Camera-type eye (tissue), 1 donor: ENCODE measurements around the gene M1AP. TPM values are rescaled to one million over a fixed set of nuclear protein-coding genes. Genes with fewer than 3 reads are reported as not detected.

Experiments
- total RNA-seq: library from RNA; depleted of rRNA; stranded (reverse); fragments of >200 nt; gene quantifications from one replicate; pipeline ENCODE4 v1.2.3, GENCODE V29; 2014

Gene M1AP, protein sequence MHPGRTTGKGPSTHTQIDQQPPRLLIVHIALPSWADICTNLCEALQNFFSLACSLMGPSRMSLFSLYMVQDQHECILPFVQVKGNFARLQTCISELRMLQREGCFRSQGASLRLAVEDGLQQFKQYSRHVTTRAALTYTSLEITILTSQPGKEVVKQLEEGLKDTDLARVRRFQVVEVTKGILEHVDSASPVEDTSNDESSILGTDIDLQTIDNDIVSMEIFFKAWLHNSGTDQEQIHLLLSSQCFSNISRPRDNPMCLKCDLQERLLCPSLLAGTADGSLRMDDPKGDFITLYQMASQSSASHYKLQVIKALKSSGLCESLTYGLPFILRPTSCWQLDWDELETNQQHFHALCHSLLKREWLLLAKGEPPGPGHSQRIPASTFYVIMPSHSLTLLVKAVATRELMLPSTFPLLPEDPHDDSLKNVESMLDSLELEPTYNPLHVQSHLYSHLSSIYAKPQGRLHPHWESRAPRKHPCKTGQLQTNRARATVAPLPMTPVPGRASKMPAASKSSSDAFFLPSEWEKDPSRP
- total RNA-seq: 0.44 TPM

DNA sequence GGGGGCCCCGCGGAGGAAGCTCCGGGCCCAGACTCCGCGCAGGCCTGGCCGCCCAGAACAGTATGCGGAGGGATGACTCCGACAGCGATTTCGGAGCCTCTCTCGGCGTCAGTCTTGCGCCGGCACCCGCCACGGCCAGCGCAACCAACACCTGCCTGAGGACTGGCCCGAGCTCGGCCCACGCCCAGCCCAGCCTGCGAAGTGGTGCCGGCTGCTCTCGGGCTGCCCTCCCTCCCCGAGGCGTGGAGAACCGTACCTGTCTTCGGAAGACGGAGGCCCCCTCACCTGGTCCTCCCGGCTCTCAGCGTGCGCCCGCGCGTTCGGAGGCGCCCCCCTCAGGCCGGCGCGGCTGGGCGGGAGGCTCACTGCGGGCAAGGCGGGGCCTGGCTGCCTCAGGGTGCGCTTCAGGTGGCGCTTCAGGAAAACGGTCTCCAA, at the start of gene M1AP:
Gene M1AP, minus strand, starts transcription at position 322 of the 435 bp plus-strand sequence. CDS start 8,055 bp downstream, outside the sequence.

DNA sequence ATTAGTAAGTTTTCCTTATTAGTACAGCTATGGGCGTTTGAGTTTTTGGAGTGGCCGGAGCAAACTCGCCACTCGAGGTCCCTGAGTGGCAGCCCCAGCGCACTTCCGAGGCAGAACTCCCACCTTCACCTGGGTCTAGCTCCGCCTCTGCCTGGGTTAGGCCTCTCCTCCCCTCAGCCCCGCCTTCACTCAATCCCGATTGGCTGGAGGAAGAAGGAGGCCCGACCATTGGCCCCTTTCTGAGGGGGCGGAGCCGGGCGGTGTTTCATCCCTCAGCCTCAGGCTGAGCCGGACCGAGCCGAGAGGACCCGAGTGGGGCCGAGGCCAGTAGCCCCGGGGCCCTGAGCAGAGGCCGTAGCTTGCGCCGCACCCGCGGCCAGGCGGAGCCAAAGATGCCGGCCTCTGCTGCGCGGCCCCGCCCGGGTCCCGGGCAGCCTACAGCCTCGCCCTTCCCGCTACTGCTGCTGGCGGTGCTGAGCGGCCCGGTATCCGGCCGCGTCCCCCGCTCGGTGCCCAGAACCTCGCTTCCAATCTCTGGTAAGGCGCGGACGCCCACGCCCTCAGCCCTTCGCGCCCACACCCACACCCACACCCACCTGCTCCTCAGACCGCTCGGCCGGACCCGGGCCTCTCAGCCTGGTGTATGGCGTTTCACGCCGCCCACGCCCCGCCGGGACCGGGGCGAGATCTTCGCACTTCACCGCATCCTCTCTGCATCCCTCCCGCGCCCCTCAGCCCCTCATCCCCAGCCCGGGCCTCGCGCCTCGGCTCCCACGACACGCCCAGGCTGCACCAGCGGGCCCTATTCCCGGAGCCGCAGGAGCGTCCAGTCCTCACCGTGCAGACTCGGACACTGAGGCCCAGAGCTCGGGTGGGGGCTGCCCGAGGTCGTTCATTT, 6.1 kb upstream of the M1AP start, which contains the start of gene SEMA4F:
Gene SEMA4F, plus strand, starts transcription at position 263 of the 898 bp plus-strand sequence. Its CDS starts 130 bp downstream, at position 393.

GRCh38 chr2:74553892-74554819, 94.0 kb downstream of the M1AP start, which contains the start of the genes DOK1 and LOXL3:
DOK1 (plus strand) TSS chr2:74554720; CDS start chr2:74554755, 35 bp downstream.
LOXL3 (minus strand) TSS chr2:74553942; CDS start chr2:74552634, 1,308 bp downstream.

GRCh38 chr2:74529357-74530238, 118.5 kb downstream of the M1AP start, which contains the start of the genes AUP1 and HTRA2:
AUP1 (minus strand) TSS chr2:74529706; CDS start chr2:74529629, 77 bp downstream.
HTRA2 (plus strand) TSS chr2:74529933; CDS start chr2:74530007, 74 bp downstream.

DNA sequence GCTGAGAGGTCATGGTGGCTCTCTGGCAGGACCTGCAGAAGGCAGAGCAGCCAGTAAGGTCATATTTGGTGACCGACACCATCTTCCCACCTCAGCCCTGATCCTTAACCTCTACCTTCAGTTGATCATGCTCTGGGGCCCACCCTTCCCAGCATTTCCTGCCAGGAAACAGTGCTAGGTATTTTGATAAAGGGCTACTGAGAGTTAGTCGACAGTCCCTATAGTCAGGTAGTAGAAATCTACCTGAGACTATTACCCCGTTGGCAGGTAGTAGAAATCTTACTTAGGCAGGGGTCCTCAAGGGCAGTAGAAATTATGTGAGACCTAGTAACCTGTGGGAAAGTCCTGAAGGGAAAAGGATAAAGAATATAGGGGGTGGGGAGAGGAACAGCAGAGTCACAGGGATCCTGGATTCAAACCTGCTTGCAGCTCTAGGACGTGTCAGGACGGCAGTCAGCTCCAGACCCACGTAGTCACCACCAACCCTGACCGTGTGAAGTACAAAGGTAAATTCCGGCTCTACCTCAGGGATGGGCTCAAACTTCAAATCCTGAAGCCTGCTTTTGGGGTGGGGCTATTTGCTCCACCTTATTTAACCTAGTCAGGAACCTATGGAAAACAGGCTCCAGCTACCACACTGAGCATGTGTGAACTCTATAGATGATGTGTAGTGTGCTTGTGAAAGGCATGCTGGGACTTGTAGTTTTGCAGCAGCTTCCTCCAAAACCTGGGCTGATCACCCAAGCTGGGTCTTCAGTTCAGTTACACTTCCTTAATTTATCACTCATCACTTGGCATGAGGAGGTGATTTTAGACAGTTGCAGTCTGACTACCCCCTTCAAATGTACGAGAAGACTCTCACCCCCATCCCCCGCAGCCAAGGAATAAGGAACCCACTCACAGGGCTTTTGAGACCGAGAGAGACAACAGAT, 122.1 kb downstream of the M1AP start, which contains the start of gene DQX1:
Gene DQX1, minus strand, starts transcription at position 515 of the 932 bp plus-strand sequence. Its CDS starts 502 bp downstream, at position 13.

DNA sequence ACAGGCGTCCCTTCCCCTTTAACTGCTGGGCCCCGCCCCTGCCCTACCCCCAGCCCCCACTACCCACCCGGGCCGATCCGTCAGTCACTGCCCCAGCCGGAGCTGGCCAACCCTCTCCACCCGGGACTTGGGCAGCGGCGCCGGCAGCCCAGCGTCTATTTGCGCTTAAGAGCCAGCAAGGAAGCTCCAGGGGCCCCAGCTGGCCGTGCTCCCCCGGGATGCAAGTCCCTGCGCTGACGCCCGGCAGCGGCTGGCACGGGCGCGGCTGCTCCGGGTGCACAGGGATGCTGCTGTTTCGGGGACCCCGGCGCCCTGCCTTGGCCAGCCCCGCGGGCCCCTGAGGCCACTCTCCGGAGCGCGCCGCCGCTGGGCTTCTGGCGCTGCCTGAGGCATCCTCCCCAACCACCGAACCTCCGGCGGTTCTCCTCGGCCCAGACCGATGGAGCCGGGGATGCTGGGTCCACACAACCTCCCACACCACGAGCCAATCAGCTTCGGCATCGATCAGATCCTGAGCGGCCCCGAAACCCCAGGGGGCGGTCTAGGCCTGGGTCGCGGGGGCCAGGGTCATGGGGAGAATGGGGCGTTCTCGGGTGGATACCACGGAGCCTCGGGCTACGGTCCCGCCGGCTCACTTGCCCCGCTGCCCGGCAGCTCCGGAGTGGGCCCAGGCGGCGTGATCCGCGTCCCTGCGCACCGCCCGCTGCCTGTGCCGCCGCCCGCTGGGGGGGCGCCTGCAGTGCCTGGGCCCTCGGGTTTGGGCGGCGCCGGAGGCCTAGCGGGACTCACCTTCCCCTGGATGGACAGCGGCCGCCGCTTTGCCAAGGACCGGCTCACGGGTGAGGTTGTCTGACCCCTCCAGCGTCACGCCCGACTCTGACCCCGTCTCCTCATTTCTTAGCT, 133.5 kb downstream of the M1AP start, which contains the start of gene TLX2:
Gene TLX2, plus strand, starts transcription at position 83 of the 903 bp plus-strand sequence. Its CDS starts 357 bp downstream, at position 440.

Other genes starting within 250 kb of the M1AP start
- gene C2orf81, start 226.7 kb downstream of the M1AP start, total RNA-seq: 3.1 TPM
- 36.8 TPM for gene WDR54, start 226.6 kb downstream of the M1AP start, total RNA-seq
- 28.9 TPM for gene RTKN, start 206.4 kb downstream of the M1AP start, total RNA-seq
- 83.5 TPM for gene INO80B, start 193.2 kb downstream of the M1AP start, total RNA-seq
- gene WBP1, start 189.9 kb downstream of the M1AP start, total RNA-seq: 55.6 TPM
- gene MOGS, start 182.9 kb downstream of the M1AP start, total RNA-seq: 42.8 TPM
- 17.5 TPM for gene MRPL53, start 175.7 kb downstream of the M1AP start, total RNA-seq
- 36.7 TPM for gene CCDC142, start 165.3 kb downstream of the M1AP start, total RNA-seq
- gene TTC31, start 165.2 kb downstream of the M1AP start, total RNA-seq: 26.7 TPM
- gene LBX2, start 148.7 kb downstream of the M1AP start, total RNA-seq: not detected
- 13.6 TPM for gene PCGF1, start 140.6 kb downstream of the M1AP start, total RNA-seq
- 0.93 TPM for gene TLX2, start 133.9 kb downstream of the M1AP start, total RNA-seq
- 0.55 TPM for gene DQX1, start 122.1 kb downstream of the M1AP start, total RNA-seq
- gene AUP1, start 118.6 kb downstream of the M1AP start, total RNA-seq: 75.9 TPM
- 30.6 TPM for gene HTRA2, start 118.4 kb downstream of the M1AP start, total RNA-seq
- gene LOXL3, start 94.4 kb downstream of the M1AP start, total RNA-seq: 22.8 TPM
- gene DOK1, start 93.6 kb downstream of the M1AP start, total RNA-seq: 10.0 TPM
- 10.3 TPM for gene SEMA4F, start 5.9 kb upstream of the M1AP start, total RNA-seq
- gene HK2, start 185.8 kb upstream of the M1AP start, total RNA-seq: 37.9 TPM